Amniotic stem cell (primary cell): Measurements from ENCODE around the gene MTMR11.
"Not testable (repeated sequence)": the region's sequence is repeated elsewhere in the genome, so short reads cannot be mapped to it uniquely, and the experiment has no call there.

ENCODE experiments used
- DNase-seq: peaks from one replicate; lab custom pipeline; 2025; lab: John Stamatoyannopoulos, UW

MTMR11 gene, protein sequence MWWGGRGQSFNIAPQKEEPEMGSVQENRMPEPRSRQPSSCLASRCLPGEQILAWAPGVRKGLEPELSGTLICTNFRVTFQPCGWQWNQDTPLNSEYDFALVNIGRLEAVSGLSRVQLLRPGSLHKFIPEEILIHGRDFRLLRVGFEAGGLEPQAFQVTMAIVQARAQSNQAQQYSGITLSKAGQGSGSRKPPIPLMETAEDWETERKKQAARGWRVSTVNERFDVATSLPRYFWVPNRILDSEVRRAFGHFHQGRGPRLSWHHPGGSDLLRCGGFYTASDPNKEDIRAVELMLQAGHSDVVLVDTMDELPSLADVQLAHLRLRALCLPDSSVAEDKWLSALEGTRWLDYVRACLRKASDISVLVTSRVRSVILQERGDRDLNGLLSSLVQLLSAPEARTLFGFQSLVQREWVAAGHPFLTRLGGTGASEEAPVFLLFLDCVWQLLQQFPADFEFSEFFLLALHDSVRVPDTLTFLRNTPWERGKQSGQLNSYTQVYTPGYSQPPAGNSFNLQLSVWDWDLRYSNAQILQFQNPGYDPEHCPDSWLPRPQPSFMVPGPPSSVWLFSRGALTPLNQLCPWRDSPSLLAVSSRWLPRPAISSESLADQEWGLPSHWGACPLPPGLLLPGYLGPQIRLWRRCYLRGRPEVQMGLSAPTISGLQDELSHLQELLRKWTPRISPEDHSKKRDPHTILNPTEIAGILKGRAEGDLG

DNA sequence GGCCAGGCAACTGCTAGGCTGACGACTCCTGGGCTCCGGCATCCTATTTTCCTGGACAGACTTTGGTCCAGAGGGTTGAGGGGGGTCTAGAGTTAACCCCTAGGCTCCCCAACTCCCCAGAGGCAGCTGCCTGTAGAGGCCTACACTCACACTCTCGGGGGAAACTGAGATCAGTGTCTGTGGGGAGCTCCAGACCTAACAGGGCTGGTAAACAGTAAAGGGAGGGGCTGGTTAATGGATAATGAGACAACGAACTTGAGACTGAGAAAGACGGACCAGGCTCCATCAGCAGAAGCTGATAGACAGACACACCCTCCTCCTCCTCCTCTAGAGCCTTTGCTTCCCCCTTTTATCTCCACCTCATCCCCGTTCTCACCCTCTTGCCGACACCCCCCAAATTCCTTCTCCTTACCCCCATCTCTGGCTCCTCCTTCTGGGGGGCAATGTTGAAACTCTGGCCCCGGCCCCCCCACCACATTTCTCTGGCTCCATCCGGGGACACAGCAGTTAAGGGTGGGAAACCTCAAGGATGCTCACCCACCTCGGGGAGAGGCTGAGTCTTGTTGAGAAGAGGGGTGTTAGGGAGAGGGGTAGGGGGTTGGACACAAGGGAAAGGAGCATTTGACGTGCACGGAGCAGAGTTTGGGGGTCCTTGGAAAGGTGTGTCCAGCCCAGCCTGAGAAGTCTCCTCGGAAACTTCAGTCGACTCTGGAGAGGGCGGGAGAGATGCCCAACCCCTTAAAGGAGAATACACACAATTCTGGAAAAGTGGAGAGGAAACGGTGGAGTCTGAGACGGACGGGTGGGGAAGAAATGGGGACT, at the start of gene MTMR11:
MTMR11 (minus strand) TSS at position 710 of the 822 bp plus-strand sequence; CDS start at position 478, 232 bp downstream.
- no peak for DNase-seq

DNA sequence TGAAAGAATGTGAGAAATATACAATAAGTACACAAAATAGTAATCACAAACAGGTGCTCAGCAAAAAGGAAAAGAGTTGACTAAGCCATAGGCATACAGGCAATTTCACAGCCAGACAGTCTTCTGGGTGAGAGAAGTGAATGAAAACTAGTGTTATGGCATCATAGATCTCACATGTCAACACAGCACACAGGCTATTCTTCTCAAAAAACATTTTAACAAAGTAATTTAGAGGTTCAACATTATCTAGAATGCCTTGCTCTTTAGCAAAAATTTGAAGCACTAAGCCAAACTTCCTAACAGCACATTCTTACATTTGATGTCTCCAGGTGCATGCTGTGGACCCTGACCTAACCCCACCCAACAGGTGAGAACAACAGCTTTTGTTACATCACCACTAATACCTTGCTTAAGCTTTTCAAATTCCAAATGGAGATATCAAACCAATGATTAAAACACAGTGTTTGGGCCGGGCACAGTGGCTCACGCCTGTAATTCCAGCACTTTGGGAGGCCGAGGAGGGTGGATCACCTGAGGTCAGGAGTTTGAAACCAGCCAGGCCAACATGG, 43.4 kb upstream of the MTMR11 start:
- no peak for DNase-seq

DNA sequence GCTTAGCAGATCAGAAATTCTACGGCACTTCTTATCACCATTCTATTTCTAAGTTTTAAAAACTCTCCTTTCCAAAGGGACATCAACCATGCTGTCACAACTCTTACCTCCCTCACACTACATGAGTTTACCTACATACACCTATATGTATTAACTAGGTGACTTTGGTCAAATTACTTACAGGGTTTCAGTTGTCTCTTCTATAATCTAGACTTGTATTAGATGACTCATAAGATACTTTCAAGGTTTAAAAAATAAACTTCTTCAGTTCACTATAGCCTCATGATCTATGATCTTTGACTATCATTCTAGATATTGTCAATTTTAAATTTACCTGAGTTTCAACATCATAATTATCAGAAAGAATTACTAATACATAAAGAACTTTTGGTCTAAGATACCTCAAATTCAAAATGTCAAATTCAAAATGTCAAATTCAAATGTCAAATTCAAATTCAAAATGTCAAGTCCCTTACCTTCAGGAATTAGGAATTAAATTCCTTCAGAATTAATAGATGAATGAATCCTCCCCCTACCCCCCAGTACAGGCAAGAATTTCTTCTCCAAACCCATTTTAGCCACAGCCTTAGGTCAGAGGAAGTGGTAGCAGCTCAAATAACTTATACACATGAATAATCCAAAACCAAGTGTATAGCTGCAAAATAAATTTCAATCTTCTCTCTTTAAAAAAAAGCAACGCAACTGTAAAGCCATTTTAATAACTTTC, 42.7 kb upstream of the MTMR11 start:
- DNase-seq = no peak

DNA sequence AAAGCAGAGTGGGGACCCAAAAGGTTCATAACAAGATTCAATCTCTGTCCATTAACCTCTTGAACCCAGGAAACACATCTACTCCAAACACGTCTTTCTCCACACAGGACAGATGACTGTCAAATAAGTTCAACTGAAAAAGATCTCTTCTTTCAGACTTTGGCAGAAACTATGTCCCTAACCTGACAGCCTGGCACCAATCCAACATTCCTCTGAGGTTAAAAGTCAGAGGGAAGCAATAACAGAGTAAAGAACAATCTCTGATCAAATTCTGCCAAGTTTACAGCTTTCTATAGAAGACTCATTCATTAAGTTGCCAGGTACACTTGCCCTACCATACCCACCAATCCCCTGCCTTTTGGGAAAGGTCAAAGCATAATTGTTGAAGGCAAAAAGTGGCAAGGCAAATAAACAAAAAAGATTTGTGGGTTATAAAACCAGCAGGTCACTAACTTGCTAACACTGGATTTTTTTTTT, 41.9 kb upstream of the MTMR11 start:
- no peak for DNase-seq

DNA sequence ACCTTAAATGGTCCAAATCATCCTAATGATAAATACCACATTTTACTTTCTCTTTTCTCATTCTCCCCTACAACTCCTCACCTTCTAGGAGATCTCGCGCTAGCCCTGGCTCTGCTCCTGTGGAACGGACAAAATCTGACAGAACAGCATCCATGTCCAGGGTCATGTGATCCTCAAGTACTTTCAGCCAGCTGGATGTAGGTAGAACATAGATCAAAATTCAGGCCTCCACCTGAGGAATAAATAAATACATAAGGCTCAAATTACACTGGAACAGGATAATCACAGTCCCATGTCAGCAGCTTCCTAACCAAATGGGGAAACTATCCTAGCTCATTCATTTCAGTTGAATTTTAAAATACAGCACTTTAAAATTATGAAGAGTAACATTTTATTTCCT, 40.7 kb upstream of the MTMR11 start:
- DNase-seq = no peak

DNA sequence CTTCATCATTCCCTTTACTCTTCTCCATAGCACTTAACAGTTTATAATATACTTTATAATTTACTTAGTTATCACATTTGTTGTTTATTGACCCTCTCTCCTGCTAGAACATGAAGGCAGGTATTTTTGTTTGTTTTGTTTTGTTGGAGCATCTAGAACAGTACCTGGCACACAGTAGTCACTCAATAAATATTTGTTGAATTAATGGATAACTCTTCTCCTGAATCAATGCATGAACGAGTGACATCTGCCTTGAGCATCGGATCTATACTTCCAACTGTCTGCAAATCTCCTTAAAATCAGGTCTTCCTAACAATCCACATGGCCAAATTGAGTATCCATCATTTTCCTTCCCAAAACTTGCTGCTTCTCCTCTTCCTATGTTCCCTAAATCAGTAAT, 35.9 kb upstream of the MTMR11 start:
- no peak for DNase-seq

DNA sequence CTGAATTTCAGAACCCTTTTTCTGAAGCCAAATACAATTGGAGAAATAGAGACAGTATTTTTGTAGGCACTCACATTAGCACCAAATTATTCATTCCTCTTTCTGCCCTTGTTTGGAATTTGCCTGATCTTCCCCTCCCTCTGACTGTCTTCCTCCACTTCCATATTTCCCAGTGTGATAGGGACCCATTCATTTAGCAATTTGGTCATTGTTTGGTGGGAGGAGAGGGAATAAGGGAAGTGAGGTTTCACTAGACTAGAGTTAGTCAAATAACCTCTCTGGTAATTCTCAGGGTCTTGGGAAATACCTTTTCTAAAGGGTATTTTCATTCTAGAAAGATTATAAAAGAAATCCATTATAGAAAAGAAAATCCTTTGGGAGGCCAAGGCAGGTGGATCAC, 31.0 kb upstream of the MTMR11 start:
- DNase-seq = no peak

DNA sequence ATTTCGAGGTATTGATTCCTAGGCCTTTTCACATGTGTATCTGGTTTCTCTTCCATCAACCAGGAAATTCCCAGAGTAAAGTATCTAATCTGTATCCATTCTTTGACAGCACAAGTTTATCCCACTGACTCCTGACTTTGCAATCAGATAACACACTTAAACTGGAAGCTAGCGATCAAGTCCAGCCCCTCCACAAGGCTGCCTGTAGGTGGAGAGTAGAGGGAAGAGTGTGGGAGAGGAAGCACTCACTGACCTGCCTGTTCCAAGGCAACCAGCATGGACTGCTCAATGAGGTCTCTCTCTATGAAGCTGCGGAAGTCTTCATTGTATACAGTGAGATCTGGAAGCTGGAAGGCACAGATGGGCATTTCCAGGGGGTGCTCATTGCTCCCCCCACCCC, 30.4 kb upstream of the MTMR11 start:
- DNase-seq = no peak

DNA sequence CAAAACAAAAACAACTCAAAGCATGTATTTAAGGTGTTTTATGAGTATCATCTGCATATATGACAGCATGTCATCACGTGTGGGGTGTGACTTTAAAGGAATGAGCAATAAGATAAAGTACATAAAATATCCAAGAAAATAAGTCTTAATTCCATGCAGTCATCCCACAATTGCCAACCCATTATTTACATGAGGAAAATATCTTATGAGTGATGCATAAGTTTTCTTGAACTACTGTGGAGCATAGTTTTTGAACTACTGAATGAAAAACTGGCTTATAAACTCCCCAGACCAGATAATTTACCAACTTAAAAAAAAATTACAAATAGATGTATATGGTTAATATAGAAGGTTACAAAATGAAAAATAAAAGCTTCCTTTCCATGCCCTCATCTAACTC, 29.7 kb upstream of the MTMR11 start:
- DNase-seq = no peak

DNA sequence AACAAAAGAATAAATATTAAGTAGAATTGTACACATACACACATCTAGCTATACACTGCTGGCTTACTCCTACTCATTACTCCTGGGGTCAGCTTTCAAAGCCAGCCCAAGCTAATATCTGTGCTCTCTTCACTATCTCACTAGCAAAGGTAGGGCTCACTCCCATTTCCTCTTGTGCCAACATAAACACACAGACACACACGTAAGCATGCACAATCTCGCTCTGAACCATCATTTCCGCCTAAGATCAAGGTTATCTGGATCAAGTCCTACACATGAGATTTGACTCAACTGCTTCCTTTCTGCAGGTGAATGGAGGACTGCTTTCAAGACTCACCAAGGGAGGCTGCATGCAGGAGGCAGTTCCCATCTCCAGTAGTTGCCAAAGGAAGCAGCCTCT, 28.8 kb upstream of the MTMR11 start:
- no peak for DNase-seq

DNA sequence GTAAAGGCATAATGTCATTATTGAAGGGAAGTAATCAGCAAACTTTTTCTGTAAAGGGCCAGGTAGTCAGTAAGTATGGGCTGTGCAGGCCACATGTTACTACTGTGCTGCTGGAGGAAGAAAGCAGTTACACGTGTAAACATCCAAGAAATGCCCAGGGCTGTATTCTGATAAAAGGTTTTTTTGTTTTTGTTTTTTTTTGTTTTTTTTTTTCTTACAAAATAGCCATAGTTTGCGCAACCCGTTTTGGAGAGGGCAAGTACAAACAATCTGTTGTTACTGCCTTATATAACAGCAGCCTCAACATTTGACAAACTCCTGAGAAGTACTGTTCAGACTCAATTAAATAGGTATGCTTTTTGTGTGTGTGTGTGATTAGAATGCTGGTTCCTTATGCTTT, 26.7 kb upstream of the MTMR11 start:
- DNase-seq = no peak

DNA sequence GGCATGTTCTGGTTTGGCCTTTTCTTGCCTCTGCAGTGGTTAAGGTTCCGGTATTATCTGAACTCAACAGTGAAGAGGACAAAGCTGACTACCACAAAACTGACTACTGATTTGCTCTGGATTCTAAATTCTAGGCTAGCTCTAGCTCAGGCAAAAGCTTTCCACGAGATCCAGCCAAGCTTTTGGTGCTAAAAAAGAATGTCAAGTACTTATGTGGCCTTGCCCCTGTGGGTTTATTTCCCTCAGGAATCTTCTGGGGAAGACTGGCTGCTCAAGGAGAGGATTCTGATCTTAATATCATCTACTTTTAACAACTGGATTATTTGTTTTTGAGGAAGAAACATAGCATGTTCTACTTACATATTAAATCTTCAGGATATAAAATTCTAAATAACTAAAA, 26.1 kb upstream of the MTMR11 start:
- DNase-seq = no peak

DNA sequence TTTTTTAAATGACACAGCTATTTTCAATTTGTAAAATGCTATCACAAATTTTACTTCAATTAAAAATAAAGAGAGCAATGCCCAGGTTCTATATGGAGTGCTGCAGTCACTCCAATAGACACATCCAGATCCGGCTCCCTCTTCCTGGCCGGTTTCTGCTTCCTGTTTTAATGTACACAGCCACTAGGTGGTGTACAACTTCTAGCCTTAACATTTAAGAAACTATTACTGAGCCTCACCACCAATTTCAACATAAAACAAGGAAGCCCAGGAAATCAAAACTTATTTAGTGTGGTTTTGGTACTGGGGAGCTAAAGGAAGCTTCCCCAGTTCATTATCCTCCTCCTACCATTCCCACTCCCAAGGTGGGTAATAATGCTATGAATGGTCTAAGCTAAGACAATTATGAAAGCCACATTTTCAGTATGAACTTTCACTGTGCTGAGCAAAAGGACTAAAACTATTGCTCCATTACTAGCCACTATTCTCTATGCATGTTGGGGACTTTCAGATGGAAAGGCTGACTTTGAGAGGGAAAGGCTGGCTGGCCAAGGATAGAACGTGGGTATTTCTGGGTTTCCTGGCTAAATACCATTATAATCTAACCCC, 25.5 kb upstream of the MTMR11 start:
- peak; percentile 48 for DNase-seq

DNA sequence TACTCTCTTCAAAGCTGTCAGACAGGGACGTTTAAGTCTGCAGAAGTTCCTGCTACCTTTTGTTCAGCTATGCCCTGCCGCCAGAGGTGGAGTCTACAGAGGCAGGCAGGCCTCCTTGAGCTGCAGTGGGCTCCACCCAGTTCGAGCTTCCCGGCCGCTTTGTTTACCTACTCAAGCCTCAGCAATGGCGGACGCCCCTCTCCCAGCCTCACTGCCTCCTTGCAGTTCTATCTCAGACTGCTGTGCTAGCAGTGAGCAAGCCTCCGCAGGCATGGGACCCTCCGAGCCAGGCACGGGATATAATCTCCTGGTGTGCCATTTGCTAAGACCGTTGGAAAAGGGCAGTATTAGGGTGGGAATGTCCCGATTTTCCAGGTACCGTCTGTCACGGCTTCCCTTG, 20.9 kb upstream of the MTMR11 start:
- not testable (repeated sequence) for DNase-seq

DNA sequence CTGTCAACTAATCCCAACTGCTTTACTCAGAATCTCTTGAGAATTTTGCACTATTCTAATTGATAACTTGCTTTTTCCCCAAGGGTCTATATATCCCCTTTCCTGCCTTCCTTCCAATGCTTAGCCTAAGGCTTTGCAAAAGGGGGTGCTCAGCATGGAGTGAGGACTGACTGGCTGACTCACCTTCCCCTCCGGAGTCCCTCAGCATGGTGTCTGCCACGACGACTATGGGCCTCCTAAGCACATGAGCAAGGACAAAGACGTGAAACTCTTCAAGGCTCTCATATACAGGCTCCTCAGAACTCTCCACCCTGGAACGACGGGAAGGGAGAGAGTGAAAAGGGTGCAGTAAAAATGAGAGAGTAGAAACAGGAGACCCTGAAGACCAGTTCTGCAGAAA, 13.2 kb upstream of the MTMR11 start:
- DNase-seq = no peak

DNA sequence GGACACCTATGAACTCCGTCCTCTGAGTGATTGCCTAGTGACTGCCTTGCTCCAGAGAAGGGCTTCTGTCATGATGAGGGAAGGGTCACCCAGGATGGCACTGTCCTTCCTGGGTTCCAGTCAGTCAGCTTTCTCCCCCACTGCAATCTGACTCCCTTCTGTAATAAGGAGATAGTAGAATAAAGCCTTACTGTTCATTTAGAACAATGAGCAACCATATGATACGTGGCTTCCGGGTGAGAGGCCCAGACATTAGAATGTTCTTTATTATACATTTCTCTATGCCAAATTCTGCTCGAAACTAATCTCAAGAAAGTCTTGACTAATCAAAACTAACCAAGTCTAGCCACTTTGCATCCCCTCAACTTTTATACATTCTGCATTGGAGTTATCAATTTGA, 8.5 kb upstream of the MTMR11 start:
- no peak for DNase-seq

DNA sequence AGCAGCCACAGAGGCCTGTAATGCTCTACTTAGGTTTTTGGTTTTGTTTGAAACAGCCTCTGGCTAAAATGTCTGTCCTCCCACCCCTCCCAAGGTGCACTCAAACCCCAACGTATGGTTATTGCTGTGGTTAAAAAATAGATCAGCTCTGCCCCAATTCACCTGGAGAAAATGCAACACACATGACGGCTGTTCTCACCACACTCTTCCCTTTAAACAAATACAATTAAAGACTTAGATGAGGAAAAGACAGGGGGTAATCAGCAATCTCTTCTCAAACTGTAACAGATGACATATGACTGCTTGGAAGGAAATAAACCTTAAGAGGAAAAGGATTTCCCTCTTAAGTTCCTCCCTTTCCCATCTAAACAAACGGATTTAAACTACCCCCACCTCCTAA, 6.2 kb upstream of the MTMR11 start:
- DNase-seq = no peak

DNA sequence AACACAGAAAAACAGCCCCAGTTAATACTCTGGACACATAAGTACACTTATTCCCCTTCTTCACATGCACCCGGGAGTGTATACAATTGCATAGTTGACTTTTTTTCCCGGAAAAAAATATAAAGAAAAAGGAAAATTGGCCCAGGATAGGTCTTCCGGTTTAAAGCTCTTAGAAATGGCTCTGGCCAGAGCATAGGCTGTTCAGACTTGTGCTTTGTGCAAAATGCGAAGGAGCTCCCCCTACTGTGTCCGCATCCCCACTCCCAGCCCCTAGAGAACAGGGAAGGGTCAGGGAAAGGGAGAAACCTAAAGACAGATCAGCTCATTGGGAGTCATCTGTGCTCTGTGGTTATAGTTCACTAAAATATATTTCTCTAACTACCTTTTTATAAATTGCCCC, 5.5 kb upstream of the MTMR11 start:
- no peak for DNase-seq

DNA sequence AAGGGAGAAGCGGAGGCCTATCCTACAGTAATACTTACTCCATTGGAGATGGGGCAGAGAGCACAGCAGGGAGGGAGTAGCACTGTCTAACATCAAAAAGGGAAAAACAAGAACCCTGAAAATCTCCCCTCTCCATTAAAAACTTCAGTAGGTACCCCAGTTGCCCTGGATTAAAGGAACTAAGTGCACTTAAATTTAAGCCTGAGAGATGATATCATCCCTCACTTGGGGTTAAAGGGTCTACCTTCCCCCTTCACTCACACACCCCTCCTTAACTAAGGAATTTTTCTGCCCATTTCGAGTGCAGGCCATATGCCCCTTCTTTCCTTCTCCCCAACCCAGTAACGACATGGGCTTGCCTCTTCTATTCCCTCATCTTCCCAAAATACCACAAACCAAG, 3.7 kb upstream of the MTMR11 start:
- DNase-seq = no peak

DNA sequence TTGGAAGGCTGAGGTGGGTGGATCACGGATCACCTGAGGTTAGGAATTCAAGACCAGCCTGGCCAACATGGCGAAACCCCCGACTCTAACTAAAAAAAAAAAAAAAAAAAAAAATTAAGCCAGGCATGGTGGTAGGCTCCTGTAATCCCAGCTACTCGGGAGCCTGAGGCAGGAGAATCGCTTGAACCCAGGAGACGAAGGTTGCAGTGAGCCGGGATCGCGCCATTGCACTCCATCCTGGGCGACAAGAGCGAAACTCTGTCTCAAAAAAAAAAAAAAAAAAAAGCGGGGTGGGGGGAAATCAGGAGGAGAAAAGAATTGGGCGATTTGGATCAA, 2.0 kb upstream of the MTMR11 start:
- not testable (repeated sequence) for DNase-seq

DNA sequence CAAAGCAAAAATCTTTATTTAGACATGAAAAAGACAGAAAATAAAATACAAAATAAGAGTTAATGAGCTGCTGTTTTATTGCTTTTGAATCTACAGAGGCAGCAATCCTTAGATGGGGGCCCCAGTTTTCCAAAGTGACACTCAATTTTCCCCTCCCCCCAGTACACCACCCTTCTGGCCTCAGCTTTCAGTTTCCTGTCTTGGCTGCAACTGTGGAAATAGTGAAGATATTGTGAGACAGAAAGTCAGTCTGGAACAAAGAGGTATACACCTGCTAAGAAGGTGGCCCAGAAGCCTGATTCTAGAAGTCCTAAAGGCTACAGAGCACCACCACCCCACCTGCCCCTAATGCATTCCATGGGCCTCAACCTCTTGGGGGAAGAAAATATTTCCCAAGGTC, 1.1 kb upstream of the MTMR11 start:
- no peak for DNase-seq
